M059J (cell line): ENCODE results near the gene APOH. TPM values are rescaled to one million over a fixed set of nuclear protein-coding genes. Genes with fewer than 3 reads are reported as not detected.

Experiments
- DNase-seq: peaks from one replicate; pipeline ENCODE4 v3.0.0-alpha.2; 2012; ENCODE audit warnings: low read depth
- total RNA-seq: library from RNA; depleted of rRNA; stranded (reverse); fragments of >200 nt; shearing (Covaris generic); gene quantifications from 2 replicates; pipeline ENCODE4 v1.2.3, GENCODE V29; 2014

APOH gene
- total RNA-seq, 1 experiment from 2014 or later, result not detected

DNA sequence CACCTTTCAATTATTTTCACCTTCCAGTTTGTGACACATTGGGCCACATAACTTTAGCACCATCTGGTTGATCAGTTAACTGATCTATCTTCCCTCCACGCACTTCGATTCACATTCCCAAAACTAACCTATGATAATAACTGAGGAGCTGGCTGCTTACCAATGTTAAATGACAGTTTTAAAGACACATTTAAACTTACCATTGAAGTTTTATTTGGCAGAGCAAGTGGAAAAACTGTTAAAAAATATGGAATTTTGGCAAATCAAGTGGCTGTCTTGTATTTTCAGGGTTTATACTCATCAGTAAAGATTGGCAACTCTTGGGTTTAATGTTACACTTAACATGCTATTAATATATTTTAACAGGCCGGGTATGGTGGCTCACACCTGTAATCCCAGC, 5.4 kb upstream of the APOH start:
- no peak for DNase-seq

DNA sequence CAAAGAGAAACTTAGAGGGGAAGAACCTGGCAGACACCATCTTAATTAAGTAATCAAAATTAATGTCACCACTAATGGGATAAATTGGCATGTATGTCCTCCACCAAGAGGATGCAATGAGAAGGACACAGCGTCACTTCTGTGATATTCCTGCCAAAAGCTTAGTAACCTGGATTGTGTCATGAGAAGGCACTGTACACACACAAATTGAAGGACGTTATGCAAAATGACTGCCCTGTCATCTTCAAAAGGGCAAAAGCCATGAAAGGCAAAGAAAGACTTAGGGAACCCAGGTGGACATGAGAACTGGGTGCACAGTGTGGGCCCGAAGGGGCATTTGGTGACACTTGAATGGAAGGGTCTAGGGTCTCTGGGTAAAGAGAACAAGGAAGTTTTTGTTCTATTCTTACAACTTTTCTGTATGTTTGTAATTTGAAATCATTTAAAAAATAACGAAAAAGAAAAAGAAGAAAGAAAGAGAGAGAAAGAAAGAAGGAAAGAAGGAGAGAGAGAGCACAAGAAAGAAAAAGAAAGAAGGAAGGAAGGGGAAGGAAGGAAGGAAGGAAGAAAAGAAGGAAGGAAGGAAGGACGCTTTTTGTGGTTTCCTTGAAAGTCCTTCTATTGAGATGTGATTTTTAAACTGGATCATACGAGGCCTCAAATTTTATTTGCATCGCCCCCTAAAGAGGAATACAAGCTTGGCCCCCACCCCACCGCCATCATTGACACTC, 4.0 kb upstream of the APOH start:
- no peak for DNase-seq

DNA sequence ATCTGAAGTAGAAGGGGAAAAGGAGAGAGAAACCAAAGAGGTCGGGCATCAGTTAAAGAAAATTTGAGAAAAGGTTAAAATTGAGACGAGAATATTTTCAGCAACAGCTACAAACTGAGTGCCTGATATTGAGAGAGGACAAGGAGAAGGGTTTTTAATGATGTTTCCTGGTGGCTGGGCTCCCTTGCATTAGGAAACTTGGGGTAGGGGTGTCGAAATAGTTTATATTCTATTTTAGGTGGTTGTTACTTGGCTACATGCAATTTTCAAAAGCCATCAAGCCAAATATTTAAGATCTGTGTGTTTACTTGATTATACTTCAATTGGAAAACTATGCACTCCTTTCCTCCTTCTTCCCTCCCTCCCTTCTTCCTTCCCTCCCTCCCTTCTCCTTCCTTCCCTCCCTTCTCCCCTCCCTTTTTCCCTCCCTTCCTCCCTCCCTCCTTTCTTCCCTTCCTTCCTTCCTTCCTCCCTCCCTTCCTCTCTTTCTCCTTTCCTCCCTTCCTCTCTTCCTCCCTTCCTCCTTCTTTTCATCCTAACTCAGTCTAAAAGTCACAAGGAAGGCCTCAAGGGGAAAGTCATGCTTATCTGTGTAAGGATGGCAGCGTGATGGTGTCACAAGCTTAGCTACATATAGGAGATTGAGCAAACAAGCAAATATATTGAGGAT, 1.8 kb upstream of the APOH start:
- DNase-seq, result no peak

- no peak for DNase-seq
Measured at GRCh38 chr17:66229783-66230538, 746 bp upstream of the APOH start.

DNA sequence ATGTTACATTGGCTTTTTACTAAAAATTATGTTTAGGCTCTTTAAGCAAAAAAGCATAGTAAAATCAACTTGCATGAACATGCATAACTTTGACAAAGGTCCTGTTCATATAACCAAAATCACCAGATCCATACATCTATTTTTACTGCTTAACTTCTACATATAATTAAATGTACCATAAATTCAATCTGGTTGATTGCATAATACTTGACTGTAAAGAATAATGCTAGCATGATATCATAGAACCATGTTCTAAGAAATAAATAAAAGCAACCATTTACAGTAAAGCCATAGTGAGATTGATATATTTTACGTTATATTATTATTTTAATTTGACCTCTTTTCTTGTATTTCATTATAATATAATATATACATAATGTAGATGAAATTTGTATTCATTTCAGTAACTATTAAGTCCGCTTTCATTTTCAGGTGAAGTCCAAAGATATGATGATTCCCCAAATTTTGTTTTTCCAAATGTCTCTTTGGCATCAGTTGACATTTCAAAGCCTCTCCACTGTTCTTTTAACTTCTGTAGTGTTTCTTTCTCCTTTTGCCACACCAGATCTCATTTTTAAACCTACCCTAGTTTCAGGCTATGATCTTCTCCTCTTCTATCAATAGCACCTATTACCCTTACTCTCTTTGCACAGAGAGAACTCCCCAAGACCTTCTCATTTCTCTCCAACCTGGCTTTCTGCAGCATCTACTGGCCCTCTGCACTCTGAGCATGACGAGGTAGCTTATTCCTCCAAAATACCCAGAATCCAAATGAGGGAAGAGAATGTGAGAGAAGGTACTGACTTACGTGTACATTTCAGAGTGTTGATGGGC, 1.8 kb downstream of the APOH start:
- no peak for DNase-seq

GRCh38 chr17:66222798-66223350, 6.3 kb downstream of the APOH start:
- no peak for DNase-seq

- DNase-seq, result no peak
Measured at GRCh38 chr17:66221755-66222530, 7.3 kb downstream of the APOH start.

DNA sequence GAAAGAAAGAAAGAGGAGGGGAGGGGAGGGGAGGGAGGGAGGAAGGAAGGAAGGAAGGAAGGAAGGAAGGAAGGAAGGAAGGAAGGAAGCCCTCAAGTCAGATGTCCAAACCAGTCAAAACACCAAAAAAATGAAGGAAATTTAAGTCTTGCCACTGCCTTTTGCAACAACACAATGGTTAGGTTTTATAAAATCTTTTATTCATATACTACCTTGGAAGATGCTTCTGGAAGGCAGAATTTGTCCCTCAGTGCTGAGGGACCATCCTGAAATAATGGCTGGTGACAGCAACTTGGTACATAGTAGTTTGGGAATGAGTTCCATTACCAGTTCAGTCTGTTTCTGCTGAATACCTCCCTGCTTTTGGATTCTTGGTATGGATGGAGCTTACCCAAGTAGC, 7.9 kb downstream of the APOH start:
- no peak for DNase-seq

- no peak for DNase-seq
Measured at GRCh38 chr17:66220079-66220835, 9.0 kb downstream of the APOH start.

DNA sequence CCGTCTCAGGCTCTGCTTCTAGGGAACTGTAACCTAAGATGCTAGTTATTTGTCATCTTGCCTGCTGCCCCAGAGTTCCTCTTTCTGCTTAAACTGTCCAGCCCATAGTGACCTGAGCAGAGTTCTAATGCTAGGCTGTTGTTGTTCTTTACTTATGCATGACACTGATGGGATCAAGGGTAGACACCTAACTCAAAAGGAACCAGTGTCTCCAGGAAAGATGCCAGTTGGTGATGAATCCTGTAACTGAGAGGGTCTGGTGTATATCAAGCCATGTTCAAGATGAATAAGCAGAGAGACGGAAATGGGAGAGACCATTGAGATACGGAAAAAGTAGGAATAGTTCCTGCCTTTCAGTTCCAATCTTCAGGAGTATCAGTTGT, 13.7 kb downstream of the APOH start:
- no peak for DNase-seq

DNA sequence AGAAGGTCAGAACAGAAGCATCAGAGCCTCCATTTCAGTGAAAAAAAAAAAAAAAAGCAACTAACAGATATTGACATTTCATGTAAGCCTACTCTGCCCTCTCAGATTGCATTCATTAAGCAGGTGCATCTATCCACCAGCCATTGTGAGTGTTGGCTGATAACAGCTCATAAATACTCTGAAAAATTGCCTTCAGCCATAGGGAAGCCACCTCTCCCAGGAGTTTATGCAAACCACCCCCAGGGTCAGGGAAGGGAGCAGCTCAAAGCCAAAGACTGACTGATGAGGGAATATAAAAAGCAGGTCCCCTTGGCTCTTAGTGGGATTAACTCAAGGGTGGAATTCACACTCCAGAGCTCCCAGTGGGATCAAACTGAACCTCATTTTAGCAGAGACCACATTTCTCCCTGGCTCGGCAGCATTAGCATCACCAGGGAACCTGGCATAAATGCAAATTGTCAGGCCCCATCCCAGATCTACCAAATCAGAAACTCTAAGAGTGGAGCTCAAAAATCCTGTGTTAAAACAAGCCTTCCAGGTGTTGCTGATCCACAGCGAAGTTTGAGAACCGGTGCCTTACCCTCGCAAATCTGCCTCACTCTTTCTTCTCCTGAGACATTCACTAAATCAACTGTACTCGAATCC, 14.2 kb downstream of the APOH start:
- DNase-seq, result no peak

DNA sequence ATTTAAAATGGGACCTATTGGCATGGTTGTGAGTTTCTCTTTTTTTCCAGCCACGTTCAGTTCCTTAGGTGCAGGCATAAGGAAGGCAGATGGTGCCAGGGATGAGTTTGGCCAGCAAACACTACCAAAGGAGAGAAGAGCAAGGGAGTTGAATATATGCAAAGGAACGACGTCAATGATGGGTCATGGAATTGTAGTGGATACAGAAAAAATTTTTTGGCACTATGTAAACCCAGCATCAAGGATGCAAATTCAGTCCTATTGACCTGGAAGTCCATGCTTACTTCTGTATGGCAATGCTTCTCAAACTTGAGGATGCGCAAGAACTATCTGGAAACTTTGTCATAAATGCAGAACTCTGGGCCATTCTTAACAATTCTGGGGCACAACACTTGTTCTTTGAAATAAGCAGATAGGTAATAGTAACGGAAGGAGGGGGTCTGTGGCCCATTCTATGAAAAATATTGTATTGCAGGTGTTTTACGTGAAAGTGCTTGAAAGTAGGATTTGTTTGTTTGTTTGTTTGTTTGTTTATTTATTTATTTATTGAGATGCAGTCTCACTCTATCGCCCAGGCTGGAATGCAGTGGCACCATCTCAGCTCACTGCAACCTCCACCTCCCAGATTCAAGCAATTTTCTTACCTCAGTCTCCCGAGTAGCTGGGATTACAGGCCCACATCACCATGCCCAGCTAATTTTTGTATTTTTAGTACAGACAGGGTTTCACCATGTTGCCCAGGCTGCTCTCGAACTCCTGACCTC, 18.0 kb downstream of the APOH start:
- DNase-seq, result no peak

- DNase-seq, result no peak
Measured at GRCh38 chr17:66210208-66210574, 19.0 kb downstream of the APOH start.

DNA sequence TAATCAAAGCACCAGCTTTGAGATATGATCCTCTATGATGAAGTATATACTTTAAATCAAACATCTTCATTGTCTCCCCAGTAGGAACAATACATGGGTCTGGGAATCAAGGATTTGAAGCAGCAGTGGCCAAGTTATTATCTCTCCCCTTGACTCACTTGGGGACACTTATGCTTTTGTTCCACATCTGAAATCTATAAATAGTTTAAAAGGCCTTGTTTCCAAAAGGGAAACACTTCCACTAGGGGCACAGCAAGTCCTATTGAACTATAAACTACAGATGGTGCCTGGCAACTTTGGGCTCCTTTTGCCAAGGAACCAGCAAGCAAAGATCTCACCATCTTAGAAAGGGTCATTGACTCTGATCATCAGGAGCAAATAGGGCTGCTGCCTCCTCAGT, 21.3 kb downstream of the APOH start:
- no peak for DNase-seq

DNA sequence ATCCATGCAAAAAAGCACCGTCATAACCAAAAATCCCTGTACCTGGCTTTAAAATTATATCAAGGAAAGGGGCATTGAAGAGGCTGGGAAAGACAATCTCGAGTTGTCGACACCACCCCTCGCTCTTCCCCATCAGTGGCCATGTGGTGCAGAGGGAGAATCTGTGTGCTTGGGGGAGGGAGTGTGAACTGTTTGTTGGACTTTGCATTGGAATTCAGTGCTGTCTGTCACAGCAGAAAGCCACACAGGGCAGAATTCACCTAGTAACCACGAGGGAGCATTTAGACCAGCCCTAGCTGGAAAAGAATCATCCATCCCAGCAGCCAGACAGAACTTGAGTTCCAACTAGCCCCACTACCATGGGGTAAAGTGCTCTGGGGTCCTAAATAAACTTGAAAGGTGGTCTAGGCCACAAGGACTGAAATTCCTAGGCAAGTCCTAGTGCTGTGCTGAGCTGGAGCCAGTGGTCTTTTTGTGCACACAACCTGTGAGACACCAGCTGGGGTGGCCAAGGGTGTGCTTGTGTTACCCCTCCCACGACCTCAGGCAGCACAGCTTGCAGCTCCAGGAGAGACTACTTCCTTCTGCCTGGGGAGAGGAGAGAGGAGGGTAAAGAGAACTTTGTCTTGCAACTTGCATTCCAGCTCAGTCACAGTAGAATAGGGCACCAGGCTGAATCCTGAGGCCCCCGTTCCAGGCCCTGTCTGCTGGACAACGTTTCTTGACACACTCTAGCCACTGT, 25.8 kb downstream of the APOH start:
- no peak for DNase-seq

DNA sequence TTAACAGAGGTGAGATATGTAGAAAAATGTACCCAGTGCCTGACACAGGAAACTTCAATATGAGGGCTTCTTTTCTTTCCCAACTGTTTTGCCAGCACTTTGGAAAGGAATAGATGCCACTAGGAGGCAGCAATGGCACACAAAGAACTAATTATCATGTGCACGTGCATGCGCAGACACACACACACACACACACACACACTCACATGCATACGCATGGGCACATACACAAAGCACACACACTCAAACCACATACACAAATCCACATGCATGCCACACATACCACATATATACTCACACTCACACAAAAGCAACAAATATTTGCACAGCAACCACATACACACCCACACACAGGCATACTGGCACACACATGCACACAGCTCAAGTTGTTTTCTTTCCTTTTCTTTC, 28.5 kb downstream of the APOH start:
- peak; percentile 67 for DNase-seq

DNA sequence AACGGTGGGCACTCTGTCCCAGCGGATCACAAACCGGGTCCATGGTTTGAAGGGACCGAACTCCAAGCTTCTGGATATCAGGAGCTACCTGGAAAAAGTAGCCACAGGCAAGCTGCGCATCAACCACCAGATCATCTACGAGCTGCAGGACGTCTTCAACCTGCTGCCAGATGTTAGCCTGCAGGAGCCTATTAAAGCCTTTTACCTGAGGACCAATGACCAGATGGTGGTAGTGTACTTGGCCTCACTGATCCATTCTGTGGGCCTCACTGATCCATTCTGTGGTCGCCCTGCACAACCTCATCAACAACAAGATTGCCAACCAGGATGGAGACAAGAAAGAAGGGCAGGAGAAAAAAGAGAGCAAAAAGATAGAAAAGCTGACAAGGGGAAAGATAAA, 31.0 kb downstream of the APOH start:
- no peak for DNase-seq

DNA sequence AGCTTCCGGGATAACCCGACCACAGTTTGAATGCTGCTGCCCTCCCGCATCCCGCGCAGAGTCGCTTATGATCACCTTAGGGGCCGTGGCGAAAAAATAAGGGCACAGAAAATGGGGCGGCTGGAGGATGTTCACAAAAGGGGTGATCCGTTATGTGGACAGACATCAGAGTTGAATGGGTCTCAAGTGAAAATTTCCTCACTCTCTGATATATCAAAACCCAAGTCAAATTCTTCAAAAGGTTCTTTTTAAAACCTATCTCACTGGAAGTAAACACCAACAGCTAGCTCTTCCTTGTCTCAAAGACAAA, 36.9 kb downstream of the APOH start:
- DNase-seq, result no peak
